Activated naive CD8-positive, alpha-beta T cell treated with anti-CD3 and anti-CD28 coated beads, Interleukin-2, amount 10 ng/mL, durations not matched to agents 7 days and 5 days (primary cell): ENCODE results near the gene ATP11A. TPM values are rescaled to one million over a fixed set of nuclear protein-coding genes. Genes with fewer than 3 reads are reported as not detected.

Experiments used
- ATAC-seq: fragments of 150-1000 bp; cut with Tn5 transposase; one replicate; pipeline ENCODE4 v1.10.0; 2021; ENCODE audit warnings: low read depth, moderate library complexity
- POLR2A ChIA-PET: fragments of 350-600 bp; sonication (Branson Sonifier 250); formaldehyde crosslinking; loops from one replicate; lab custom pipeline; 2021; ENCODE audit warnings: antibody characterized with exemption; lab: Charles Lee
- DNase-seq: peaks from one replicate; pipeline ENCODE4 v3.0.0; 2021
- H3K27ac Mint-ChIP-seq: one replicate; pipeline ENCODE4 v1.8.0; 2022; ENCODE audit warnings: mild to moderate bottlenecking, mixed read lengths
- H3K27me3 Mint-ChIP-seq: one replicate; pipeline ENCODE4 v1.8.0; 2022; ENCODE audit warnings: mild to moderate bottlenecking, moderate library complexity, mixed read lengths
- H3K36me3 Mint-ChIP-seq: one replicate; pipeline ENCODE4 v1.8.0; 2021; ENCODE audit warnings: mild to moderate bottlenecking, mixed read lengths
- H3K4me1 Mint-ChIP-seq: one replicate; pipeline ENCODE4 v1.8.0; 2021; ENCODE audit warnings: mixed read lengths
- H3K4me3 Mint-ChIP-seq: one replicate; pipeline ENCODE4 v1.8.0; 2022; ENCODE audit warnings: mild to moderate bottlenecking, moderate library complexity, mixed read lengths
- H3K9me3 Mint-ChIP-seq: one replicate; pipeline ENCODE4 v1.8.0; 2021; ENCODE audit warnings: mixed read lengths
- total RNA-seq, 2 experiments: library from RNA; stranded (reverse); gene quantifications; one replicate each; pipeline ENCODE4 v1.2.3, GENCODE V29; 2021

Gene ATP11A
- total RNA-seq, 2 experiments from 2014 or later, result 36.5 to 38.2 TPM

DNA sequence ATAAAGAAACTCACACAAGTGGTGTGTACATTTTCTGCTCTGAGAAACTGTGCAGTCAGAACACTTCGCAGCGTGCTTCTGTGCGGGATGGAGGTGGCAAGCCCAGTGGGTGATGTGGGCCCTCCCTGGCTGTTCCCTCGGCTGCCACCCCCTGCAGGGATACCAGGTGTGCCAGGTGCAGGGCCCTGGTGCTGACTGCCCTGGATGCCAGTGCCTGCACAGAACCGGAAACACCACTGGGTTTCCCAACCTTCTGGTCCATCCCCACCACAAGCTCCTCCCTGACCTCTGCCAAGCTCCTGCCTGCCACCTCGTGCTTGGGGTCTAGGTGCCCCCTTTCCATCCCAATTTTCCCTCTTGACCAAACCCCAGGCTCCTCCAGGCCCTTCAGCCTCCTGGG, 197.3 kb downstream of the ATP11A start:
- POLR2A ChIA-PET, result no interaction called here
- Mint-ChIP-seq H3K4me3 (no peak overlapping the region), H3K27me3 (peaks cover 1% of the 10 kb centered on the region), H3K27ac (no peak overlapping the region), H3K36me3 (no peaks in the 10 kb centered on the region), H3K9me3 (no peaks in the 10 kb centered on the region), H3K4me1 (no peaks in the 10 kb centered on the region)
- ATAC-seq (no peak), DNase-seq (no peak)

DNA sequence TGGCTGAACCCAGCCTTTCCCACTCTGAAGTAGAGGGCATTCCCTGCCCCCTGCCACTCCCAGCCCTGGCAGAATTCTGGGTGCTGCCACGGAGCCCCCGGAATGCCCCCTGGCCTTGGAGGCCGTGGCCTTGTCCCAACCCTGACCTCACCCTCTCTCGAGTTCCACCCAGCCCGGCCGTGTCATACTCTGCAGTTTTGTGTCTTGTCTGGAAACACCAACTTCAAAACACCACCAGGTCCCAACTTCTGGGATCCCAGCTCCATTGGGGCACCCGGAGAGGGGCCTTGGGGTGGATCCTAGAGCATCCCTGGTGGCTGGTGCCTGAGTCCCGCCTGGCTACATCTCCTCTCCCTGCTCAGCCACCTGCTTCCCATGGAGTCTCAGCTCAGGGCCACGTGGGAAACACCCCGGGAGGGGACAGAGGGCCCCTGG, 197.7 kb downstream of the ATP11A start:
- no peaks in the 10 kb centered on the region for H3K36me3 Mint-ChIP-seq
- H3K9me3 Mint-ChIP-seq, result no peaks in the 10 kb centered on the region
- DNase-seq (no peak), ATAC-seq (no peak)
- no peak overlapping the region for H3K27ac Mint-ChIP-seq
- peaks cover 6% of the 10 kb centered on the region for H3K27me3 Mint-ChIP-seq
- POLR2A ChIA-PET, result no interaction called here
- H3K4me1 Mint-ChIP-seq, result no peaks in the 10 kb centered on the region
- H3K4me3 Mint-ChIP-seq, result no peak overlapping the region

DNA sequence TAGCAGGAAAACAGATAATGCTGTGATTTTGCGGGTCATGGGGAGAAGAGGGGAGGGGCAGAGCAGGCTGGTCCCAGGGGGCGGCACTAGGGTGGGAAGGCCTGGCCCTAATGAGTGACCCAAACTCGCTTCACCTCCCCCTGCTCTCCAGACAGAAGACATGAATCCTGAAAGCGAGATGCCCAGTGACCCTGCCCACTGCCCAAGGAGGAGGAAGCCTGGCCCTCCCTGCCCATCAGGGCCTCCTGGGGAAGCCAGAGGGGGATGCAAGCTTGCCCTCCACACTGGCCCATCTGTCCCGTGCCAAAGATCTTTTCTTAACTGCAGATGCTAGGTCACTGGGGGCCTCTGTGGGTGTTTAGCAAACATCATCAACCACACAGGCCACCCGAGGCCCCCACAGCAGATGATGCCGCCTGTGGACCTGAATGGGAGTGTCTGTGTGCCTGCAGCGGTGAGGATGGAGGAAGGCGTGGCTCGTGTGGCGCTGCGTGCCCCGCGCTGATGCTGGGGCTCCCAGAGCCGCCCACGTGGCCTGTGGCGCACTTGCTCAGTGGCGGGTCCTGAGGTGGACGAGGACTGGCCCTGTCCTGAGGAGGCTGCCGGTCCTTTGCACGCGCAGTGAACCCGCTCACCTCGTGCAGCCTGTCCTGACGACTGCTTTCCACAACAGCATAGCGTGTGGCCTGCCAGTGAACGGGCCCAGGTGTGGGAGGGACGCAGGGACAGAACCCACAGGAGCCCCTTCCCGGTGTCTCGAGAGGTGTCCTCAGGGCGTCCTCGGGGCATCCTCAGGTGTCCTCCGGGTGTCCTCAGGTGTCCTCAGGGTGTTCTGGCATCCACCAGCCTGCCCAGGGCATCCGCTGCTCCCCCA, 198.6 kb downstream of the ATP11A start:
- ATAC-seq (no peak), DNase-seq (no peak)
- POLR2A ChIA-PET, result no interaction called here
- Mint-ChIP-seq H3K9me3 (no peaks in the 10 kb centered on the region), H3K4me3 (no peak overlapping the region), H3K27me3 (peaks cover 15% of the 10 kb centered on the region), H3K27ac (no peak overlapping the region), H3K4me1 (no peaks in the 10 kb centered on the region), H3K36me3 (no peaks in the 10 kb centered on the region)

DNA sequence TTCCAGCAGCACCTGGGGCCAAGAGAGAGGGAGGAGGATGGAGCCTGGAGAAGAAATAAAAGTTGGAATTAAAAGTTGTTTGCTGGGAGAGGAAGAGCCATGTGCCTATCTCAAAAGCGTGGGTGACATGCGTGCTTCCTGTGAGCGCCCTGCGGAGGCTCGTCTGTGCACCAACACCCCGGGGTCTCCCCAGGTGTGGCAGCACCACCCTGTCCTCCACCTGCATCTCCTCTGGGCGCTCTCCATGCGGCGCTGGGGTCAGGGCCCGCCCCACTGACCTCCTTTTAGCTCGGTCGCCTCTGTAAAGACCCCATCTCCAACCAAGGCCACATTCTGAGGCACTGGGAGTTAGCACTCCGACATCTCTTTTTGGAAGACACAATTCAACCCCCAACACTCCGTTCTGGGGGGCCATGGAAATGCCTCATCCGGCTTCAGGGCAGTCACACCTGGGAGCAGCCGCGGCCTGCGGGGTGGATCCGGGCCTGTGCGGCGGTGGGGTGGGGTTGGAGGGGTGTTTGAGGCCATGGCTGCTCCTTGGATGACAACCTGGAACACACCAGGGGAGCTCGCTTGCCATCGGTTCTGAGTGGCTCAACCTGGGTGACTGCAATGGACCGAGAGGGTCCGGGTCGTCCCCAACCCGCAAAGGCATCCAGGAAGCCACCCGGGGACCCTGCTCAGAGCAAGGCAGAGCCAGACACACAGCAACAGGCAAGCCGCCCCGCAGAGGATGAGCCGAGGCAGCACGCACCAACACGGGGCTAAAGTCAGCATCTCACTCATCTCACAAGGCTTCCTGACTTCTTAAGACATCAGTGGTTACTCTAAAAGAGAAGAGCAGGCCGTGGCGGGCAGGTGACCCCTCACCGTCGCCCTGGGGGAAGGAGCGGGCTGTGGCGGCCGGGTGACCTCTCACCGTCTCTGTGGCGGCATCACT, 199.8 kb downstream of the ATP11A start:
- POLR2A ChIA-PET, result no interaction called here
- Mint-ChIP-seq H3K4me1 (no peaks in the 10 kb centered on the region), H3K27me3 (peaks cover 18% of the 10 kb centered on the region), H3K9me3 (no peaks in the 10 kb centered on the region), H3K27ac (no peak overlapping the region), H3K36me3 (no peaks in the 10 kb centered on the region), H3K4me3 (no peak overlapping the region)
- ATAC-seq (no peak), DNase-seq (no peak)

DNA sequence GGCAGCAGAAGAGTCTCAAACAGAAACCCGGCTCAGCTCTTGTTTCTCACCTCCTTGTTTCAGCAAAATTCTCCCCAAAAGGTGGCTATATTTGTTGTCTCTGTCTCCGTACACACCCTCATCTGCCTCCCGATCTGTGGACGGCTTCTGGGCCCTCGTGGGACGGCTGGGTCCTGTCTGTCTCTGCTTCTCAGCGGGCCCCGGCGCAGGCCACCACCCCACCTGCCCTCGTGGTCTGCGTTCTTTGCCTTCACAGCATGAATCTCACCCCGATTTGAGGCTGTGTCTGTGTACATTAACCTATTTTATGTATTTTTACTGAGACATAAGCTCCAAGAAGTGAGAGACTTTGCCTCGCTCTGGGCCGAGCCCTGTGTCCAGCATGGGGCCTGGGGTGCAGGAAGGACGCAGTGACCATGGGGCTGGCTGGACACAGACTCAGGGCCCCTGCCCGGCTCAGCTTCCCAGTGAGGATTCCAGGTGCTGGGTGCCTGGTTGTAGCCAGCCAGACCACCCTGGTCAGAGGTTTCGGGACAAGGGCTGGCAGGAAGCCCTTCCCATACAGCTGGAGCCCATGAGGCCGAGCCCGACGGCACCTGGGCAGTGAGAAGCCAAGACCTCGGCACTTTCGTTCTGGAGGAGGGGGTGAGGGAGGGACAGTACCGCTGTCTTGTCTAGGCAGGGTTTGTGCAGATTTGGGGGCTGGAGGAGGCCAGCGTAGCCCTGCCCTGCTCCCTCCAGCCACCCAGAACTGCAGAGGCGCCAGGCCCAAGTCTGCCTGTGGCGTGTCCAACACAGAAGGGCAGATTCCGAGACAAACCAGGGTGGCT, 200.7 kb downstream of the ATP11A start:
- H3K27me3 Mint-ChIP-seq, result peaks cover 25% of the 10 kb centered on the region
- ATAC-seq (no peak), DNase-seq (no peak)
- H3K27ac Mint-ChIP-seq, result no peak overlapping the region
- no peaks in the 10 kb centered on the region for H3K36me3 Mint-ChIP-seq
- POLR2A ChIA-PET, result no interaction called here
- no peak overlapping the region for H3K4me3 Mint-ChIP-seq
- no peaks in the 10 kb centered on the region for H3K4me1 Mint-ChIP-seq
- H3K9me3 Mint-ChIP-seq, result no peaks in the 10 kb centered on the region

DNA sequence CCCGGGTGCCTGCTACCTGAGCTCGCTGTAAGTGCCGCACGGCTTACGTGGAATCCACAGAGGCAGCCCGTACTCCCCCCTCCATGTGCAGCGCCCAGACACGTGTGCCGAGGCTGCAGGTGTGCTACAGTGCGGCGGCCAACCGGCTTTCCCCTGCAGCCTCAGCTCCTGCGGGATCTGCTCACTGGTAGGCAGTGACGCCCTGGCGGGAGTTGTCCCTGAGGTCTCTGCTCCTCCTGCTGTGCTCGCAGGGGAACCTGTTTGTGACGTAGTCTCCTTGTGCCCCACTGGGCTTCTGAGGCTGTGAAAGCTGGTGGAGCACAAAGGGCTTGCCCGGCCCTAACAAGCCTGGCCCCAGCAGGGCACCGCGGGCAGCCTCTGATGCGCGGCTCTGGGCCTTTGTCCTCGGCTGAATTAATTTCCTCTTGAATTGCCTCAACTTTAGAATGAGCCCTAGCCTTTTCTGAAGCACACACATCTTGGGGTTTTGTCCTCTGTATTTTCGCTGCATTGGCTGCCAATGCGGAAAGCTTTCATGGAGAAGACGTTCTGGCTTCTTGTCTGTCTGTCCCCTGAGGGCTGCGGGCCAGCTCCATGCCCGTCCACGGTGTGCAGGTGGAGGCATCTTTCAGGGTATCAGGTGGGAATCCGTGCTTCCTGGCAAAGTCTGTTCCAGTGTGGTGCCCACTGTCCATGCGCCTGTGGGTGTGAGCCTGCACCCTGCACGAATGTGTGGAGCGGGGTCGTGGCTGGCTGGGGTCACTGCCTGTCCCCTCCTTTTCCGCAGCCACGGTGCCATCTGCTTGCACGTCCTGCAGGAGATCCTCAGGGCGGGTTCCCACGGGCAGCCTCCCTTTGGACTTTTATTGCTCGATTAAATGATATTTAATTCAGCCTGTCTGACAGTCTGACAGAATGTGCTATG, 201.9 kb downstream of the ATP11A start:
- peaks cover 30% of the 10 kb centered on the region for H3K27me3 Mint-ChIP-seq
- H3K27ac Mint-ChIP-seq, result no peak overlapping the region
- H3K9me3 Mint-ChIP-seq, result no peaks in the 10 kb centered on the region
- DNase-seq, result no peak
- POLR2A ChIA-PET, result no interaction called here
- H3K4me1 Mint-ChIP-seq, result no peaks in the 10 kb centered on the region
- H3K36me3 Mint-ChIP-seq, result no peaks in the 10 kb centered on the region
- no peak for ATAC-seq
- H3K4me3 Mint-ChIP-seq, result no peak overlapping the region

DNA sequence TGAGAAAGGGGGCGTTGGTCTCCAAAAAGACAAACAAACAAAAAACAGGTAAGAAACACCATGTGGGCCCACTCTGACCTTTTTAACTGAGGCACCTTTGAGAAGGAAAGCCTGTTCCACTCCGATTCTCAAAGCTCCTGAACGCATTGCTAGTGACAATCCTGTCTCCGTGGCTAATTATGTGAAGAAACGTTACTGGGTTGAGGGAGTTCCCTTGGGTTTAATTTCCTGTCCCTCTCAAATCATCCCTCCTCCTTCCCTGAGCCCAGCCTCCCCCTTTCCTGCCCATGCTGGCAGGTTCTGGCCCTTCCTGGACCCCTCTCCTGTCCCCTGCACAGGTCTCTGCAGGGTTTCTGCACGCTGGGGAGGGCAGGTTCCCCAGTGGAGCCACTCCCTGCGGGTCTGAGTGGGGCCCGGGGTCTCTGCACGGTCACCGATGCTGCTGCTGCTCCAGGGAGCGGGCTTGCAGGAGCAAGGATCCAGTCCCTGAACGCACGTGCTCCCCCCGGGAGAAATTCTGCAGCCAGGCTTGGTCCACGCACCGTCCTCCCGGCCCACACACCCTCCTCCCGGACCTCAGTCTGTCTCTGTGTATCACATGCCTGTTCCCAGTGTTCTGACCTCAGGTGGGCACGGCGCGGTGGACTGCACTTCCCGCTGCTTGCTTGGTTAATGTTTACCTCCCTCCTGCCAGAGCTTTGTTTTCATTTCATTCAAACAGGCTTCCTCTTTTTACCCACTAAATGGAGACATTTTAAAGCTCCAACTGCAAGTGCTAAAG, 202.8 kb downstream of the ATP11A start:
- Mint-ChIP-seq H3K9me3 (no peaks in the 10 kb centered on the region), H3K4me3 (no peak overlapping the region), H3K27ac (no peak overlapping the region), H3K27me3 (peaks cover 30% of the 10 kb centered on the region), H3K36me3 (no peaks in the 10 kb centered on the region), H3K4me1 (no peaks in the 10 kb centered on the region)
- POLR2A ChIA-PET, result no interaction called here
- ATAC-seq, result no peak
- no peak for DNase-seq

DNA sequence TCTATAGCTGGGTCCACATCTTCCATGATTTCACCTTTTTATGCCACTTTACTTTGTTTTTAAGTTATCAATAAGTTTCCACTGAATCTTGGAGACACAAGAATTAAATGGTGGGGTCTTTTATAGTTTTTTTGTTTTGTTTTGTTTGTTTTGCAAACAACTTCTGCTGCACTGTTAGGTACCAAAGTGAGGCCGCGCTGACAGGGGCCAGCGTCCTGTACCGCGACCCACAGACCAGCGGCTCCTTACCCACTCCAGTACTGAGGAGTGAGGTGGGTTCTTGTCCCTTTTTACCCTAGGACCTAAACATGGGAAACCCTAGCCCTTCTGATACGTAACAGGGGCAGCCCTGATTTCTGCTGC, 203.3 kb downstream of the ATP11A start:
- H3K36me3 Mint-ChIP-seq, result no peaks in the 10 kb centered on the region
- H3K4me1 Mint-ChIP-seq, result no peaks in the 10 kb centered on the region
- H3K9me3 Mint-ChIP-seq, result no peaks in the 10 kb centered on the region
- DNase-seq, result no peak
- peaks cover 30% of the 10 kb centered on the region for H3K27me3 Mint-ChIP-seq
- no peak overlapping the region for H3K27ac Mint-ChIP-seq
- ATAC-seq, result no peak
- POLR2A ChIA-PET, result no interaction called here
- H3K4me3 Mint-ChIP-seq, result no peak overlapping the region

DNA sequence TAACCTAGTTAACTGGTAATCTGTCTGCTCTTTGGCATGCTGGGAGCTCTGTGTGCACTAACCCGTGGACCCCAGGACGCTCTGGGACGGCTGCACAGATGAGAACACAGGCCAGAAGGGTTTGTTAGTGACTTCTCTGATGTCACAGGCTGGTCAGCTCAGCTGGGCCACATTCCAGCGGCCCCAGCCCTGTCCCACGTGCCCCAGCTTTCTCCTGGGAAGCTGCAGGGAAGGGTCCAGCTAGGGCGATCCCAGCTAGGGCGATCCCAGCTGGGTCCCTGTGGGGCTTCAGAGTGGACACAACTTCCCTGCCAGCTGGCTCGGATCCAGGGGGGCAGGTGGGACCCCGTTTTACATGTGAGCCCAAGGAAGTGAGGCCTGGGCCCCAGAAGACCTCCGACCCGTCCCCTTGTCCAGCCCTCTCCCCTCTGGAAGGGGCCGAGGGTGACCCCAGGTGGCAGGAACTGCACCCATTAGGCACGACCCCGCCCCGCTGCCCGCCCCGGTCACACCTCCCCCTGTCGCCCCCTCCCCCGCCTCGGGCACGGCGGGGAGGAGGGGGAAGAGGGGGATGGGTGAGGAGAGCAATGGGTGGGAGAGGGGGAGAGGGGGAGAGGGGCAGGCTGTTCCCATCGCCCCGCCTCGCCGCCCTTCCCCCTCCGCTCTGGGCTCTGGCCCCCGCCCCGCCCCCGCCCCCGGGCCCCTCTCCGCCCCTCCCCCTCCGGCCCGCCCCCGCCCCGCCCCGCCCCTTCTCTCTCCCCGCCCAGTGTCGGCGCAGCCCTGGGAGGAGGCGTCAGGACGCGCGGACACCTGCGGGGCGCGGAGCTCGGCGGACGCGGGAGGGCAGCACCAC, 204.0 kb downstream of the ATP11A start:
- Mint-ChIP-seq H3K36me3 (no peaks in the 10 kb centered on the region), H3K4me1 (no peaks in the 10 kb centered on the region), H3K9me3 (no peaks in the 10 kb centered on the region), H3K4me3 (no peak overlapping the region), H3K27ac (no peak overlapping the region), H3K27me3 (peaks cover 30% of the 10 kb centered on the region)
- DNase-seq, result peak; percentile 51
- ATAC-seq, result peak; percentile 69
- POLR2A ChIA-PET, result no interaction called here

DNA sequence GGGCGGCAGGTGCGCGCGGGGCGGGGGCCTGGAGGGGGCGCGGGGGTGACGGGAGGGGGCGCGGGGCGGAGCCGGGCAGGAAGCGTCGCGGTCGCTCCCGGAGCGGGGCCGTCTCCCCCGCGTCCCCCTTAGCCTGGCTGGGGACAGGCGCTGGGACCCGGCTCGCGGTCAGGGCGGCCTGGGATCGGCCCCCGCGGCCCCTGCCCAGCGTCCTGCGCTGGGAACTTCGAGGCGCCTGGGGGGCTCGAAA, 204.5 kb downstream of the ATP11A start:
- Mint-ChIP-seq H3K4me1 (no peaks in the 10 kb centered on the region), H3K27ac (no peak overlapping the region), H3K27me3 (peaks cover 30% of the 10 kb centered on the region), H3K4me3 (no peak overlapping the region), H3K9me3 (no peaks in the 10 kb centered on the region), H3K36me3 (no peaks in the 10 kb centered on the region)
- POLR2A ChIA-PET, result no interaction called here
- DNase-seq (no peak), ATAC-seq (no peak)

DNA sequence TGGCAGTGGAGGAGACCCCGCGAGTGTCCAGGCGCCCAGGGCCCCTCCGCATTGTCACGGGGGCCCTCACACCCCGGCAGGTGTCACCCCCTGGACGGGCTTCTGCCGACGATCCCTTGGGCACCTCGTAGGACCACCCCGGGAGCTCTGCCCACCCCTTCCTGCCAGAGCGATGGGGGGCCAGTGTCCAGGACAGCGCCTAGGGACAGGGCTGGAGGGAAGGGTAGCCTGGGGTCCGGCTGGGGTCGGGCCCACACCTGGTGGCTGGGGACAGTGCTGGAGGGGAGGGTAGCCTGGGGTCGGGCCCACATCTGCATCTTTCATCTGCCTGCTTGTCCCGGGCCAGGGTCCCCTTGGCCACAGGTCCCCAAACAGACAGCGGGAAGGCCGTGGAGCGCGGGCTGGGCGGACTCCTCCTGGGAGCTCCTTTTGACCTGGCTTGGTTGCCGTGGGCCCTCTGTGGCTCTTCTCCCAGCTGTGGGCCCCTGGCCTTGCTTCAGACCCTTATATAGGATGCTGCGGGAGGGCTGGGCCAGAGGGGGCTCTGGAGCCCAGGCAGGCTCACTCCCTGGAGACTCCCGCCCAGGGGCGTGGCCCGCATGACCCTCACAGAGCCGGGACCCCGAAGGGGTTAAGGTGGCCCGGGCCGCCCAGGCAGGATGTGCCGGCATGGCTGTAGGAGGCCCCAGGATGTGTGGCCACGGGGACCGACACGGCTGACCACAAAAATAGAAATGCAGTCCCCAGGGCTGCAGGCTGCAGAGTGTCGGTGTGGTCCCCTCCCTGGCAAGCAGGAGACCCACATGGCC, 205.0 kb downstream of the ATP11A start:
- Mint-ChIP-seq H3K9me3 (no peaks in the 10 kb centered on the region), H3K36me3 (no peaks in the 10 kb centered on the region), H3K4me1 (no peaks in the 10 kb centered on the region), H3K27me3 (peaks cover 30% of the 10 kb centered on the region), H3K27ac (no peak overlapping the region), H3K4me3 (no peak overlapping the region)
- POLR2A ChIA-PET, result no interaction called here
- peak; percentile 9 for ATAC-seq
- no peak for DNase-seq
